Mononuclear cell (primary cell): ENCODE measurements around the gene GNAT1. TPM values are rescaled to one million over a fixed set of nuclear protein-coding genes. Genes with fewer than 3 reads are reported as not detected.
"Not testable (repeated sequence)": the region's sequence is repeated elsewhere in the genome, so short reads cannot be mapped to it uniquely, and the experiment has no call there.

Source experiments
- H3K27me3 ChIP-seq: 2 replicates; pipeline ENCODE4 v1.6.0; 2011; ENCODE audit warnings: low read length, control low read depth; ENCODE audit not compliant: insufficient read depth
- H3K4me1 ChIP-seq: 2 replicates; pipeline ENCODE4 v1.5.1; 2011; ENCODE audit warnings: mild to moderate bottlenecking, low read length, control low read depth; ENCODE audit not compliant: insufficient read depth
- H3K4me3 ChIP-seq: 2 replicates; pipeline ENCODE4 v1.5.1; 2011; ENCODE audit warnings: mild to moderate bottlenecking, low read length, moderate library complexity
- H3K9me3 ChIP-seq: 2 replicates; pipeline ENCODE4 v1.5.1; 2011; ENCODE audit warnings: low read depth, mild to moderate bottlenecking, control low read depth, low read length
- total RNA-seq: library from RNA; depleted of rRNA; stranded (reverse); fragments of >200 nt; gene quantifications from one replicate; pipeline ENCODE4 v1.2.3, GENCODE V29; 2012

GNAT1 gene
- total RNA-seq, 1 donor, result not detected

- Histone ChIP-seq H3K27me3 (peaks cover 26% of the 10 kb centered on the region), H3K4me3 (no peak overlapping the region), H3K9me3 (no peaks in the 10 kb centered on the region), H3K4me1 (peaks cover 9% of the 10 kb centered on the region)
These were observed 10.3 kb downstream of the GNAT1 start for GRCh38 chr3:50201573-50202315.

DNA sequence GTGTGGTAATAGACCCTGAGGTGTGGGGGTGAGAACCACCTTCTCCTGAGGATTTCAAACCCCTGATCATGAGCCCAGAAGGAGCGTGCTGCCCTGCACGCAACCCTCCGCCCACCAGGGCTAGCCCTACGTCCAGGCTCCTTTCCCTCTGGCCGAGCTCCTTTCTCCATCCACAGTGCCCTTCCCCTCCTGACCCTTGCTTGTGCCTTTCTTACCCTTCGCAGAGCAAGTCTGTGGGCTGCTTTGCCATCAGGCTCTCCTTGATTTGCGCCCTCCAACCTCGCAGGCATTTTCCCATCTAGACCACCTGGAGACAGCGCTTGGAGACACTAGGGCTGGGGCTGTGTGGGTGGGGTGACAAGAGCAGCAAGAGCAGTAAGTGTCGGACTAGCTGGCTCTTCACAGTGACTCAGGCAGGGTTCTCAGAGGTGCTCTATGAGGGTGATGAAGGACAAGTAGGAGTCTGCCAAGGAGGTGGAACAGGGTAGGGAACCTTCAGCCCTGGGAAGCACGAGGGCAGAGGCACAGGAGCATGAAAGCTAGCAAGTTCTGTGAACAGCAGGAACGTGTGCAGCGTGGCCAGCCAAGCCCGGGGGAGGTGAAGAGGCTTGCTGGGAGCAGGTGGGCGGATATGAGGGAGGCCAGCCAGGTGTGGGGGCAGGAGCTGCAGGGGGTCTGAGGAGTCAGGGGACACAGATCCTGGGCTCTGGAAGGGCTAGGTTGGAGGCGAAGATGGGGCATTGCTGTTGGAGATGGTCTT is 11.1 kb downstream of the GNAT1 start:
- Histone ChIP-seq H3K27me3 (peaks cover 30% of the 10 kb centered on the region), H3K4me3 (no peak overlapping the region), H3K4me1 (peaks cover 9% of the 10 kb centered on the region), H3K9me3 (no peaks in the 10 kb centered on the region)

GRCh38 chr3:50203113-50203808 is 11.9 kb downstream of the GNAT1 start:
- Histone ChIP-seq H3K4me3 (no peak overlapping the region), H3K9me3 (no peaks in the 10 kb centered on the region), H3K27me3 (peaks cover 30% of the 10 kb centered on the region), H3K4me1 (peaks cover 9% of the 10 kb centered on the region)

- peaks cover 30% of the 10 kb centered on the region for H3K27me3 ChIP-seq
- H3K4me1 ChIP-seq, result peaks cover 9% of the 10 kb centered on the region
- H3K4me3 ChIP-seq, result no peak overlapping the region
- H3K9me3 ChIP-seq, result no peaks in the 10 kb centered on the region
These were observed 12.7 kb downstream of the GNAT1 start for GRCh38 chr3:50203809-50204803.

- no peak within 1 kb of the TSS for H3K4me3 ChIP-seq
- peaks cover 9% of the 10 kb centered on the region for H3K4me1 ChIP-seq
- peaks cover 30% of the 10 kb centered on the region for H3K27me3 ChIP-seq
- H3K9me3 ChIP-seq, result no peaks in the 10 kb centered on the region
These were observed 13.5 kb downstream of the GNAT1 start, which contains the start of gene SLC38A3 for GRCh38 chr3:50204804-50205412. TSS of gene SLC38A3 (plus strand) at chr3:50205271. CDS start at chr3:50214200, 8,929 bp downstream.

GRCh38 chr3:50205413-50206276 is 14.2 kb downstream of the GNAT1 start:
- peaks cover 30% of the 10 kb centered on the region for H3K27me3 ChIP-seq
- H3K4me3 ChIP-seq, result no peak overlapping the region

GRCh38 chr3:50207359-50208042 is 16.1 kb downstream of the GNAT1 start:
- H3K9me3 ChIP-seq, result no peaks in the 10 kb centered on the region
- H3K4me3 ChIP-seq, result no peak overlapping the region
- H3K27me3 ChIP-seq, result peaks cover 30% of the 10 kb centered on the region
- H3K4me1 ChIP-seq, result peaks cover 9% of the 10 kb centered on the region

More at GRCh38 chr3:50205413-50206276, 14.2 kb downstream of the GNAT1 start:
- H3K4me1 ChIP-seq, result peaks cover 9% of the 10 kb centered on the region
- no peaks in the 10 kb centered on the region for H3K9me3 ChIP-seq

- peaks cover 23% of the 10 kb centered on the region for H3K27me3 ChIP-seq
- peaks cover 9% of the 10 kb centered on the region for H3K4me1 ChIP-seq
- no peaks in the 10 kb centered on the region for H3K9me3 ChIP-seq
- no peak overlapping the region for H3K4me3 ChIP-seq
These were observed 17.4 kb downstream of the GNAT1 start for GRCh38 chr3:50208677-50209344.

- Histone ChIP-seq H3K27me3 (peaks cover 16% of the 10 kb centered on the region), H3K9me3 (no peaks in the 10 kb centered on the region), H3K4me1 (peaks cover 9% of the 10 kb centered on the region), H3K4me3 (no peak overlapping the region)
These were observed 18.7 kb downstream of the GNAT1 start for GRCh38 chr3:50210176-50210509.

- Histone ChIP-seq H3K27me3 (peaks cover 13% of the 10 kb centered on the region), H3K4me3 (no peak overlapping the region), H3K4me1 (peaks cover 4% of the 10 kb centered on the region), H3K9me3 (no peaks in the 10 kb centered on the region)
These were observed 19.3 kb downstream of the GNAT1 start for GRCh38 chr3:50210510-50211367.

GRCh38 chr3:50211368-50211717 is 19.9 kb downstream of the GNAT1 start:
- H3K9me3 ChIP-seq, H3K4me1 ChIP-seq, H3K4me3 ChIP-seq, H3K27me3 ChIP-seq: not testable (repeated sequence)

- Histone ChIP-seq H3K27me3 (peaks cover 2% of the 10 kb centered on the region), H3K4me3 (no peak overlapping the region), H3K4me1 (no peaks in the 10 kb centered on the region), H3K9me3 (no peaks in the 10 kb centered on the region)
These were observed 20.5 kb downstream of the GNAT1 start for GRCh38 chr3:50211930-50212329.
